ENCODE measurements around the gene EDDM3A. TPM values are rescaled to one million over a fixed set of nuclear protein-coding genes. Genes with fewer than 3 reads are reported as not detected.
"Not testable (repeated sequence)": the region's sequence is repeated elsewhere in the genome, so short reads cannot be mapped to it uniquely, and the experiment has no call there.

EDDM3A gene
- total and polyA plus RNA-seq, 3 donors from 2014 or later = 0.39 to 1.9 TPM; not detected in 1

GRCh38 chr14:20757965-20758364, 12.3 kb downstream of the EDDM3A start:
- H3K27me3 ChIP-seq = no peaks in the 10 kb centered on the region
- no peaks in the 10 kb centered on the region for H3K4me1 ChIP-seq
- H3K36me3 ChIP-seq (ENCODE audit: low read depth, missing control alignments) = no peaks in the 10 kb centered on the region
- intact Hi-C loops (cut with DNase I; ENCODE audit: low total_unique reads) = no loop called here
- no peak for TF ChIP-seq POLR2A (IDR thresholded peaks at IDR 0.05)
- TF ChIP-seq CTCF (IDR thresholded peaks at IDR 0.05) = peak in 1 of 3 experiments; percentile 5
- H3K4me3 ChIP-seq = no peak overlapping the region
- no peak overlapping the region for H3K27ac ChIP-seq
- DNase-seq = peak; percentile 32
- no peaks in the 10 kb centered on the region for H3K9me3 ChIP-seq
- 52 to 68% methylated on average over 4 of the region's 4 CpGs for WGBS, 2 donors

- H3K36me3 ChIP-seq (ENCODE audit: low read depth, missing control alignments); DNase-seq; H3K27ac ChIP-seq; intact Hi-C loops (cut with DNase I; ENCODE audit: low total_unique reads); H3K9me3 ChIP-seq; H3K4me3 ChIP-seq; H3K4me1 ChIP-seq; H3K27me3 ChIP-seq: not testable (repeated sequence)
- whole genome bisulfite sequencing, 2 donors = 93 to 96% methylated on average over 5 of the region's 5 CpGs
These were observed 13.8 kb downstream of the EDDM3A start for GRCh38 chr14:20759465-20759864.

- Histone ChIP-seq H3K4me1 (no peaks in the 10 kb centered on the region), H3K36me3 (ENCODE audit: low read depth, missing control alignments) (no peaks in the 10 kb centered on the region), H3K9me3 (no peaks in the 10 kb centered on the region), H3K27ac (no peak overlapping the region), H3K4me3 (no peak overlapping the region), H3K27me3 (no peaks in the 10 kb centered on the region)
- TF ChIP-seq CTCF (IDR thresholded peaks at IDR 0.05) = no peak
- no peak for TF ChIP-seq POLR2A (IDR thresholded peaks at IDR 0.05)
- no peak for DNase-seq
- intact Hi-C loops (cut with DNase I; ENCODE audit: low total_unique reads) = no loop called here
These were observed 15.3 kb downstream of the EDDM3A start for GRCh38 chr14:20760950-20761349.

- no peaks in the 10 kb centered on the region for H3K36me3 ChIP-seq (ENCODE audit: low read depth, missing control alignments)
- H3K27ac ChIP-seq = no peak overlapping the region
- no peak overlapping the region for H3K4me3 ChIP-seq
- no peaks in the 10 kb centered on the region for H3K9me3 ChIP-seq
- intact Hi-C loops (cut with DNase I; ENCODE audit: low total_unique reads) = no loop called here
- no peaks in the 10 kb centered on the region for H3K27me3 ChIP-seq
- no peak for DNase-seq
- 63 to 82% methylated on average over 3 of the region's 3 CpGs for WGBS, 2 donors
- TF ChIP-seq POLR2A (IDR thresholded peaks at IDR 0.05) = no peak
- no peak for TF ChIP-seq CTCF (IDR thresholded peaks at IDR 0.05)
- H3K4me1 ChIP-seq = no peaks in the 10 kb centered on the region
These were observed 22.9 kb downstream of the EDDM3A start for GRCh38 chr14:20768593-20768892.

GRCh38 chr14:20769421-20769820, 23.7 kb downstream of the EDDM3A start:
- Histone ChIP-seq H3K4me1 (no peaks in the 10 kb centered on the region), H3K27me3 (no peaks in the 10 kb centered on the region), H3K9me3 (no peaks in the 10 kb centered on the region), H3K27ac (no peak overlapping the region), H3K4me3 (no peak overlapping the region), H3K36me3 (ENCODE audit: low read depth, missing control alignments) (no peaks in the 10 kb centered on the region)
- no peak for TF ChIP-seq CTCF (IDR thresholded peaks at IDR 0.05)
- TF ChIP-seq POLR2A (IDR thresholded peaks at IDR 0.05) = no peak
- intact Hi-C loops (cut with DNase I; ENCODE audit: low total_unique reads) = no loop called here
- no peak for DNase-seq
- WGBS, 2 donors = 83 to 86% methylated on average over 3 of the region's 3 CpGs
